ENCODE measurements around the gene BRAF.

DNA sequence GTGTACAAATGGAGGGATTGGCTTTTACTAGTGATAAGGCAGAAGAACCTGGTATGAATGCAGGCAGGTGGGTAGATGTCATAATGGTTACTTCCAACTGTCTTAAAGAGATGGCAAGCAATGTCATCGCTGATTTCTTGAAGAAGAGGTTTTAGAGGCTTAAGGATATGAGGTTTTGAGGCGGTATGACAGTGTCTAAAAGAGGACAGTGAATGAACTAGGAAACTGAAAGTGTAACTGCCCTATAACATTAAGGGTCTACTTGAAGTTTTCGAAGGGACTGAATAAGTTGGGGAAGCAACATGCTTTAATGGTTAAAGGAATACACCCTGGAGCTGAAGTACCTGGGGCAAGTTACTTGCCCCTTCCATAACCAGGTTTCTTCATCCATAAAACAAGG lies 157.3 kb downstream of the BRAF start:
- TF ChIP-seq, protein P1, sequence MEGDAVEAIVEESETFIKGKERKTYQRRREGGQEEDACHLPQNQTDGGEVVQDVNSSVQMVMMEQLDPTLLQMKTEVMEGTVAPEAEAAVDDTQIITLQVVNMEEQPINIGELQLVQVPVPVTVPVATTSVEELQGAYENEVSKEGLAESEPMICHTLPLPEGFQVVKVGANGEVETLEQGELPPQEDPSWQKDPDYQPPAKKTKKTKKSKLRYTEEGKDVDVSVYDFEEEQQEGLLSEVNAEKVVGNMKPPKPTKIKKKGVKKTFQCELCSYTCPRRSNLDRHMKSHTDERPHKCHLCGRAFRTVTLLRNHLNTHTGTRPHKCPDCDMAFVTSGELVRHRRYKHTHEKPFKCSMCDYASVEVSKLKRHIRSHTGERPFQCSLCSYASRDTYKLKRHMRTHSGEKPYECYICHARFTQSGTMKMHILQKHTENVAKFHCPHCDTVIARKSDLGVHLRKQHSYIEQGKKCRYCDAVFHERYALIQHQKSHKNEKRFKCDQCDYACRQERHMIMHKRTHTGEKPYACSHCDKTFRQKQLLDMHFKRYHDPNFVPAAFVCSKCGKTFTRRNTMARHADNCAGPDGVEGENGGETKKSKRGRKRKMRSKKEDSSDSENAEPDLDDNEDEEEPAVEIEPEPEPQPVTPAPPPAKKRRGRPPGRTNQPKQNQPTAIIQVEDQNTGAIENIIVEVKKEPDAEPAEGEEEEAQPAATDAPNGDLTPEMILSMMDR (IDR thresholded peaks at IDR 0.05; ENCODE audit: control extremely low read depth in 1 of 3, insufficient read depth in 1 of 3, low read depth in 1 of 3, low read length in 3 of 3), result no peak
- TF ChIP-seq POLR2A (IDR thresholded peaks at IDR 0.05; ENCODE audit: control extremely low read depth in 1 of 2, low read depth in 2 of 2, low read length in 2 of 2), result no peak
- TF ChIP-seq SP2 (IDR thresholded peaks at IDR 0.05; ENCODE audit: low read length), result no peak
- no peak for TF ChIP-seq POU5F1 (IDR thresholded peaks at IDR 0.05; ENCODE audit: low read depth, low read length)
- no peak for TF ChIP-seq TAF1 (IDR thresholded peaks at IDR 0.05; ENCODE audit: low read depth, low read length)
- TF ChIP-seq RAD21 (IDR thresholded peaks at IDR 0.05 in 1 of 2, conservative IDR thresholded peaks at IDR 0.05 in 1 of 2; ENCODE audit: low read depth in 2 of 2, low read length in 2 of 2), result no peak
- TF ChIP-seq EZH2 (IDR thresholded peaks at IDR 0.05; ENCODE audit: low read depth, low read length, severe bottlenecking), result no peak
- TF ChIP-seq KDM1A (IDR thresholded peaks at IDR 0.05; ENCODE audit: borderline replicate concordance, low read length), result no peak
- no peak for TF ChIP-seq POLR2AphosphoS5 (IDR thresholded peaks at IDR 0.05; ENCODE audit: low read depth, low read length)
